DMS153 treated with DMSO at 0.1 percent for 48 hours (cell line): ENCODE results near the gene CSGALNACT2.
"Not testable (repeated sequence)": the region's sequence is repeated elsewhere in the genome, so short reads cannot be mapped to it uniquely, and the experiment has no call there.

Experiments used
- DNase-seq: peaks from one replicate; lab custom pipeline; 2025; ENCODE audit not compliant: unreplicated experiment; lab: John Stamatoyannopoulos, UW

CSGALNACT2 gene

DNA sequence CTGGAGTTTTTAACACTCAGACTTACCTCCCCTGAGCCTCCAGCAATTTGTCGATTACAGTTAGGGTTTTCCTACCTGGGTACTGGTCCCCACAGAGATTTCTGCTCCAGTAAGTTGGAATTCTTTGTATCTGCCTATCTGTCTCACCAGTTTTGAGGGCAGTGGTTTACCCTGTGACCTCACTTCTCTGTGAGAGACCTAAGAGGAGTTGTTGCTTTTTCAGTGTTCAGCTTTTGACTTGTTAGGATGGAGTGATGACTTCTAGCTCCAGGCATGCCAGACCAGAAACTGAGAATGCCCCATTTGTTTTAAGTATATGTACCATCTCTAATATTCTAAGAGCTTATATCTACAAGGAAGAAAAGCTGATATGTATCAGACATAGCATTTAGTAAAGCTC, 42.9 kb downstream of the CSGALNACT2 start:
- DNase-seq: no peak

DNA sequence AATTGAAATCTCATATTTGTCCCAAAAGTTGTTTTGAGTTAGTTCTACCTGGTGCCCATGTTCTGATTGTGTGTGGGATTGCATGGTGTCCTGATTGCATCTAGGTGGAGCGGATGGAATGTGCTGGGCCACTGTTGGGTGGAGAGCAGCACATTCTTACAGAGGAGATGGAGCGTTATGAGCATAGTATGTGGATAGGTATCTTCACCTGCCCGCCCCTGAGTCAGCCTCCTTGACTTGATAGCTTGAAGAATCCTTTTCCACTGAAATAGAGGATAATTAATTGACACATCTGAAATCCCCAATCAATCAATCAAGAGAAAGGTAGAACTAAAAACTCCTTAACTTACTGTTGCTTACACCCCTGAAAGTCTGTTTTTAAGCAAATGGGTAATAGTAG, 45.5 kb downstream of the CSGALNACT2 start:
- not testable (repeated sequence) for DNase-seq

DNA sequence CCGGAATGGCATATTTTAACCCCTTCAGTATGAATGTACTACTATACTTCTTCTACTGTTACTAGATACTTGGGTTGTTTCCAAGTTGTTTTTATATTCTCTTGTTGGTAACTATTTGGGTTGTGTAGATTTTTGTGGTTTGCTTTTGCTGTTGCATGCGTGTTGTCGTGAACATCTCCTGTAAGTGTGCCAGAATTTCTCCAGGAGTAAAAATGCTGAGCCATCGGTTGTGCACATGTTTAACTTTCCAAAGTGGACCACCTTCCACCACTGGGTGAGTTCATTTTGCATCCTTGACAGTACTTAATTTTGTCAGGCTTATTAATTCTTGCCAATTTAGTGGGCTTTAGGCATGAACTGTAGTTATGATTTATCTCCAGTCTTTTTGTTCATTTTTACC, 47.9 kb downstream of the CSGALNACT2 start:
- no peak for DNase-seq

DNA sequence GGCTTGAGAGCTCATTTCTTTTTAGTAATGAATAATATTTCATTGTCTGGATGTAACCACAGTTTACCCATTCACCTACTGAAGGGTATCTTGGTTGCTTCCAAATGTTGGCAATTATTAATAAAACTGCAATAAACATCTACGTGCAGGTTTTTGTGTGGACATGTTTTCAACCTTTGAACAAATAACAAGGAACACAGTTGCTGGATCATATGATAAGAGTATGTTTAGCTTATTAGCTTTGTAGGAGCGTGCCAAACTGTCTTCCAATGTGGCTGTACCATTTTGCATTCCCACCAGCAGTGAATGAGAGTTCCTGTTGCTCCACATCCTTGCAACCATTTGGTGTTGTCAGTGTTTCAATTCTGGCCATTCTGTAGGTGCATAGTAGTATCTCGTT, 49.0 kb downstream of the CSGALNACT2 start:
- DNase-seq: no peak

DNA sequence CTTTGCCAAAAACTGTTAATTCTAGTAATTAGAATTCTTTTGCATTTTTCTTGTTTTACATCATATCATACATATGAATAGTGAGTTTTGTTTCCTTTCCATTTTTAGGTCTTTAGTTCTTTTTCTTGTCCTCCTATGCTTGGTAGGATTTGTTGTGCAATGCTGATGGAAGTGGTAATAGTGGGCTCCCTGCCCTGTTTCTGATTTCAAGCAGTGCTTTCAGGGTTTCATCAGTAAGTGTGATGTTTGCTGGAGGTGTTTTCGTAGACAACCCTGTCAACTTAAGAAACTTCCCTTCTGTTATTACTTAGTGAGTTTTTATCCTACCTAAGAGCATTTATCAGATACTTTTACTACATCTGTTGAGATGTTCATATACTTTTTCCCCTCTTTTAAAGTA, 50.5 kb downstream of the CSGALNACT2 start:
- DNase-seq: no peak

DNA sequence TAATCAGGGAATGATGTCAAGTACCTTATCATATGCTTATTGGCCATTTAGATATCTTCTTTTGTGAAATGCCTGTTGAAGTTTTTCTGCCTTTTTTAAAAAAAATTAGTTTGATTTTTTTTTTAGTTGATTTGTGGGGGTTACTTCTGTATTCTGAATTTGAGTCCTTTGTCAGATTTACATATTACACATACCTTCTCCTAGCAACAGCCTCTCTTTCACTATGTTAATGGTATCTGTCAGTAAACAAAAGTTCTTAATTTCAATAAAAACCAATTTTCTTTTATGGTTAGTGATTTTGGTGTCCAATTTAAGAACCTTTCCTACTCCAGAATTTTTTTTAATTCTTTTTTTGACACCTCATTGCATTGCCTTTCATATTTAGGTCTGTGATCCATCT, 52.0 kb downstream of the CSGALNACT2 start:
- no peak for DNase-seq

DNA sequence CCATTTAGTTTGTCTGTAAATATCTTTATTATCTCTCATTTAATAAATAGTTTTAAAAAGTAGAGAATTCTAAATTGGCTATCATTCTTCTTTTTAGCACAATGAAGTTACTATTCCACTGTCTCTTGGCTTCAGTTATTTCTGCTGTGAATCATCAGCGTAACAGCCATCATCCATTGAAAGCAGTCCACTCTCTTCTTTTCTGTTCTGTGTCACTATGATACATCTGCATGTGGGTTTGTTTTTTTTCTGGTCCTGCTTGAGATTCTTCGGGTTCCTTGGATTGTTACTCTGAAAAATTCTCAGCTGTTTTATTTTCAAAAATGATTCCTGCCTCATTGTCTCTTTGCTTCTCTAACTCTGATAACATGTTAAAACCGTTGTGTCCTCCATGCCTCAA, 52.5 kb downstream of the CSGALNACT2 start:
- no peak for DNase-seq

DNA sequence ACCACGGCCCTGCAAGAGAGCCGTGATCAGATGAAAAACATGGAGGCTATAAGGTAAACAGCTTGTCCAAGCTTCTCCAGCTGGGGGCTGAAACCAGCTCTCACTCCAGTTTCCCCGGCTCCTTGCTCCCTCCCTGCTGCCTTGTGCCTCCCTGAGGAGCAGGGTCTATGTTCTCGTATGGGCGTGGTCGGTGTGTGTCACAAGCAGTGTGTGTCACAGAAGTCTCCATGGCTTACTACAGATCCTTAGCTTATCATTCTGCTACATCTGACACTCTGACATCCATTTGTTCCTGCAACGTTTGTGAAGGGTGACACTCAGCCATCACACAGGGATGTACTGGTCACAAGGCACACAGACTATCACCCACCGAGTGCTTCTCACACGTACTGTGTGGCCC, 54.6 kb downstream of the CSGALNACT2 start:
- DNase-seq: no peak

DNA sequence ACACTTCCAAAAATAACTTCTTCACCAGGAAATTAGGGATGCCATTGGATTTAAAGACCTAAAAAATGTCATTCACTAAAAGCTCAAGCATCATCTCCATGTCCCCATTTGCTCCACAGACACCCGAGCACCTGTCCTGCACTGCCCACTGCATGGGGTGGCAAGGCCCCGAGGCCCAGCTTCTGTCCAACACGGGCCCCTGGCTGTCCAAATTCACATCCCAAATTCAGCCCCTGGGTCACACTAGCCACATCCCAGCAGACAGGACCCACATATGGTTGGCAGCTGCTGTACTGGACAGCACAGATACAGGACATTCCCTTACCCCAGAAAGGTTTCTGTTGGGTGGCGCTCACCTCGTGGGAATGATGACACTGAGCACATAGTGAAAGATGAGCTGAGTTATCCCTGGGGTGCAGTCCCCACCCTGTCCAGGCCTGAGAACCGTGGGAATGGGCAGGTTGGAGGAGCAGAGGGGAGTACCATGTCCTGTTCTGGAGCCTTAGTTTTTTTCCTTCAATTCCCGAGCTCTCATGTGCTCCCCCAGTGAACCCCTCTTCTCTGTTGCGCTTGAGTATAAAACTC, 55.3 kb downstream of the CSGALNACT2 start:
- no peak for DNase-seq

DNA sequence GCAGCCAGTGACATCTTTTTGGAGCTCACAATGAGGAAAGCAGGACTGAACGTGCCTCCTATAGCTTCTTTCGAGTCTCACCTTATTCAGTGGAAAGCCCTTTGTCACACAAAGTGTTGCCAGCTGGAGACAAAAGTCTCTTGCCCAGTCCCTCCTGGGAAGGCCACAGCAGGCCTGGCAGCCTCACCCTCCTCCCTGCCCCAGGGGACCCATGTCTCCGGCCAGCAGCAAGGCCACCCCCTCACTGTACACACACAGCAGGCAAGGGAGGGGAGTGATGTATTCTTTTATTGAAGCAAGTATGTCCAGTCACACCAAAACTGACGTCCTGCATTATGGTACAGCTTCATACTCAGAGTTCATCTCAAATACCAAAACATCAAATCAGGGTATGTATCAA, 56.0 kb downstream of the CSGALNACT2 start:
- DNase-seq: no peak

DNA sequence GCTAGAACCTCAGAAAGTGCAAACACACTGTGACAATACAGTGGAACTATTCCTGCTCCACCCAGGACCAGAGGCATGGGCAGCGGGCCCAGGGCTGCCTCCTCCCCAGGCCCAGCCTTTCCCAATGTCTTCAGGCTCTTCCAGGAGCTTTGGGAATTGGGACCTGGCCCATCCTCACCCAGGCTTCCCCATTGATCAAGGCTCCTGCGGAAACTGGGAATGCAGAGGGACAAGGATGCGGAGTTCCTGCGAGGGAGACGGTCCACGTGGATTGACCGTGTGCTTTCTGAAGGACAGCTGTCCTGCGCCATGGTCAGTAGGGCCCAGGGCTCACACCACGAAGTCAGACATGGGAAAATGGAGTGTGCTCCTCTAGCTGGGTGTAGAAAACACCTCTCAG, 56.6 kb downstream of the CSGALNACT2 start:
- DNase-seq: no peak

DNA sequence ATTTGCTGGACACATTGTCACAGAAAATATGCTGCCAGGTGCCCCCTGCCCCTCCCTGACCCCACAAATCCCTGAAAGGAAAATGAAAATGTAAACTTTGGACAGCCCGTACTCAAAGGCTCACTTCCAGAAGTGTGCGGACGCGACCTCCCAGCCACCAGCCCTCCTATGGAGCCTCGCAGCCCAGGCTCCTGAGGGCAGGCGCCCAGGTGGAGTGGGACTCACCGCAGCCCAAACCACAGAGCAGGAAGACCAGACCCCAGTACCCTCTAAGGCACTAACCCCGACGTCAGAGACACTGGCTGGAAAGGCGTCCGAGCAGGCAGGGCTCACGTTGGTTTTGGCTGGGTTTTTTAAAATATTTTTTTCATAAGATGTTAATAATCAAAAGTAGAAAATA, 57.3 kb downstream of the CSGALNACT2 start:
- no peak for DNase-seq

DNA sequence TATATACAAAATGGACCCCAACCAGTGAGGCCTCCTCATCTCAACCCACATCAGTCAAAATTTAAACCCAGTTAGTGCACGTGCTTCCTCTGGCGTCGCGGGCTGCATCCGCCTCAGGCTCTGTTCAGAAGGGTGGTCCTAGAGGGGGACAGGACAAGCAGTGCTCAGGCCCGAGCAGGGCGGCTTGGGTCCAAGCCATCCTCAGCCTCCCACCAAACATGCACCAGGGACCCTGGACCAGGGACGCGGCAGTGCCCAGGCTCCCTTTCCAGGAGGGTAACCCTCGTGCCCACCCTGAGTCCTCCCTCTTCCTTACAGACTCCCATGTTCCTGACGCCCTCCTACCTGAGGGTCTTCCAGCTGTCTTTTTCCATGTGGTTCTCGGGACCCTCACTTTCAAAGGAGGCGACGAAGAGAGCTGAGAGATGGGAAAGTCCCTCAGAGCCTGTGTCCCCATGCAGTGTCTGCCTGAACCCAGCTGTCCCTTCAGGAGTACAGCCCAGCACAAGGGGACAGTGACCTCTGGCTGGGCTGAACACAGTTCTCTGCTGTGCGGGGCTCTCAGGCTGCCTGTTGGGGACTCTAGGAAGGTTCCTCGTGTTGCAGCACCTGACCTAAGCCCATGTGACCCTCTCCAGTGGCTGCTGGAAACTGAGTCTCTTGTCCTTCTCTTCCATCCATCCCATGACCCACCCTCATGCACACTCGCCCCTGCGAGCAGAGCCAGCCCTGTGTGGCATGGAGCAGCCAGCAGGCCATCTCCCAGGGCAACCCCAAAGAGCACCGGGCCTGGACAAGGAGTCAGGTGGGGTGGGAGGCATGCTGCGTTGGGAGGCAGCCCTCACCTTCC, 58.1 kb downstream of the CSGALNACT2 start:
- no peak for DNase-seq

DNA sequence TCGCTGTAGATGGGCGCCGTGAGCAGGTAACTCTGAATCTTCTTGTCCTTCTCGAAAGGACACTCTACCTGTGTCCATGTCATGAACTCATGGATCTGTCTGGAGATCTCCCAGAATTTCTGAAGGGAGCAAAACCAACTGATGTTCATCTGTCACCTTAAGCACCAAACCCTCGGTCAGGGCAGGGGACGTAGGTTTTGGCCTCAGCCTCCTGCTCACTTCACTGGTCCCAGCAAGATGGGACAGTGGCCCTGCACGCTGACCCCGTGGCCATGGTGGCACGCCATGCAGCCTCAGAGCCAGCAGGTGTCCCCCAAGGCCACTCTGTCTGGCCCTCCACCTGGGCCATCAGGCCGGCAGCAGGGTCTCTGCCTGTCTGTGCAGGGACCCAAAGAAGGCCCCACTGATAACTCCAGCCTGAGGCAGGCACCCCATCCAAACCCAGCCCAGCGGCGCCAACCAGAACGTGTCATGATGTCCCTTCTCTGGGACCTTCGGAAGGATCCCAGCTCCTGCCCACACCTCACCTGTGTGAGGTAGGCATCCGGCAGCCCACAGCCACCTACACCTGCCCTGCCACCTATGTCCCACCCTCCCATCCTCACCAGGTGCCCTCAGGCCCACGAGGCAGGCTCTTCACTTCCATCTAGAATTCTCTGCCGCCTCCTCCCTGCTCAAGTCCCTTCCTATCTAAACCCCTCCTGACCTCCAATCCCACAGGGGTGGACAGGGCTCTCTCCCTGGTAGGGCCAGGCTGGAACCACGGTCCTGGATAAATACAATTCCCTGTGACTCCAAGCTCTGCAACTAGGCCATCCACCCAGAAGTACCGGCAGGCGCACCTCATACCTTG, 59.0 kb downstream of the CSGALNACT2 start:
- no peak for DNase-seq

DNA sequence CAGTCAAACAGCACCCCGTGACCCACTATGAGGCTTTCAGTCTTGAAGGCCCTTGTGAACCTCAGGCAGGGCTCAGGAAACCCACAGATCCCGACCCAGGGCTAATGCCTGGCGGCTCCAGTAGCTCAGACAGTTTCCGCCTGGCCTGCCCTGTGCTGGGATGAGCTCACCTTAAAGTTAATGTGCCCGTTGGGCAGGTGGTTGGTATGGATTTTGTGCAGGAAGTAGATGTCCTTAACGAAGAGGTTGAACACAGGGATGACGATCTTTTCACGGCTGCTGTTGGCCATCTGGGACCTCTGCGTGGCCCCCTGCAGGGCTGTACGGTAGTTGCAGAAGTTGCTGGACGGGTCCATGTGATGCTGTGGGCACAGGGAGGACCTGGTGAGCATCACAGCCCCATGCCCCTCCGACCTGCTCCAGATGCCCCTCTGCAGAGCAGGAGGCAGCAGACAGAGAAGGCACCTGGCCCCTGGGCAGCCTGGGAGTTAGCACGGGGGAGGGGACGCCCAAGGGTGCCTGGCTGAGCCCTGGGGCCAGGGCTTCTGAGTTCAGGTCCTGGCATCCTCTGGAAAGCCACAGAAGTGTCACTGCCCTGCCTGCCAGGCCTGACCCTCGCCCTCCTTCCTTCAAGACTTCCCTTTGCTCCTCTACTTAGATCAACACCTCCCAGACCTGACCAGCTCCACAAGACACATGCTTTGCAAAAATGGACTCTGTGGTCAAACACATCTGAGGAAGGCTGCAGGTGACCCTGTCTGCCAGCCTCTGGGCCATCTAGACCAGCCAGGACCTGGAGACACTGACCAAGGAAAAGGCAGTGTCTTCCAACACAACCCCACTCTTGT, 59.8 kb downstream of the CSGALNACT2 start:
- no peak for DNase-seq

DNA sequence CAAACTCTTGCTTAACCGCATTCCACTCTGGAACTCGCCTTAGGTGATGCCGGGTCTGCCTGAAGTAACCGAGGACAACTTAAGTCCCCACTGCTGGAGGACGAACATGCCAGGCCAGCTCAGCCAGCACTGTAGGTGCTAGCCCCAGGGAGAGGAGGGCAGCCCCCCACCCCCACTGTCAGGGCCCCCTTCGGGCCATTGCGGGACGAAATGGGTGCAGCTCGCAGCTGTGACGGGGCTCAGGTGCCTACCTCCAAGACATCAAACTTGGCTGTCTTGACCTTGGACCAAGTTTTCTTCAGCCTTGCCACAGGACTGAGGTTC, 60.4 kb downstream of the CSGALNACT2 start:
- DNase-seq: no peak

DNA sequence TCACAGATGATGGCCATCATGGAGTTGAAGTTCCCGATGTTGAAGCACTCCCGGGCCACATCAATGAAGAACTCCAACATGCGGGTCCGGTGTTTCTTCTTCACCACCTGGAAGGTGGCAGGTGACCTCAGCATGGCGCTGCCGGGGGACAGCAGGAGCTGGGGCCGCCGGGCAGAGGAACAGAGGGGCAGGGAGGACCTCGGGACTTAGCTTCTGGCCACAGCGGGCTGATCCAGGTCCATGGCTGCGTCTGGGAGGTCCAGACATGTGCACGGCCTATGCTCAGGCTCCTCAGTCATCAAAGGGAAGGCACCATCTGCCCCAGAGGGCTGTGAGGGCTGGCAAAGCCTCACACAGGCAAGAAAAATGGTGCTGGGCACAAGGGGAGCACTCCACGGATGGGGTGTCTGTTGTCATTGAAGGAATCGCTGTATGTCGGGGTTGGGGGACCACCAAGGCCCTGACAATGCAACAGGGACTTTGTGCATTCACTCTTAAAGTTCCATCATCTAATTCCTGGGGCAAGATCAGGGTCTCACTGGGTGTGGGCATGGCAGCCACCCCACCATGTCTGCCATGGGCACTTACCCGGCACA, 60.9 kb downstream of the CSGALNACT2 start:
- DNase-seq: no peak

DNA sequence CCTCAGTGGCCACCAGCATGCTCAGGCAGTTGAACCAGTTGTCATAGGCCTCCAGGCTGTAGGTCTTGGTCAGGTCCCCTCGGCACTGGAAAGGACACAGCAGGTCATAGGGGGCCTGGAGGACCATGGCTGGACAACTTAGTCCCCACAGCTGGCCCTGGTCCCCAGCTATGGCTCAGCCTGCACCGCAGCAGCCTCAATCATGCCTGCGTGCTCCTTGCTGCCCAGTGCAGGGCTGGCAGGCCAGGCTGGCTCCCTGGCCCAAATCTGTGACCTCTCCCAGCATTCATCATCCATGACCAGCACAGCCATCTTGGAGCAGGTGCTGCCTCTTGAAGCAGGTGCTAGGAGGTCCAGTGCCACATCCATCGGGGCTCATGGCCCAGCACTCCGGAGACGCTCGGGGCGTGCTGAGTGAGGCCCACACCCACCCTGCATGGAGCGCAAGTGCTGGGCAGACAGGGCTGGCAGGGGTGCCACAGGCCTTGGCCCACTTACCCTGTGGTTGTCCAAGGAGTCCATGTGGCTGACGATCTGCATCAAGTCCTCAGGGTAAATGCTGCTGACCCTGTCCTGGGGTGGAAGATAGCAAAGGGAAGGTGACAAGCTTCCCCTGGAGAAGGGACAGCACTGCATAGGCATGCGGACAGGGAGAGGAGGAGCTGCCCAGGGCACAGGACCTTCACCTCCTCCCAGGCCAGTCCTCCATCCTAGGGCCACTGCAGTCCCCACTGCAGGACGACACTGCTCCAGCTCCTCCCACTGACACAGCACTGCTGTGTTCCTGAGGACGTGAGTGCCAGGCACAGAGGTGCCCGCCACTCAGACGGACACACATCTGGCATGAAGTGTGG, 61.7 kb downstream of the CSGALNACT2 start:
- DNase-seq: no peak

DNA sequence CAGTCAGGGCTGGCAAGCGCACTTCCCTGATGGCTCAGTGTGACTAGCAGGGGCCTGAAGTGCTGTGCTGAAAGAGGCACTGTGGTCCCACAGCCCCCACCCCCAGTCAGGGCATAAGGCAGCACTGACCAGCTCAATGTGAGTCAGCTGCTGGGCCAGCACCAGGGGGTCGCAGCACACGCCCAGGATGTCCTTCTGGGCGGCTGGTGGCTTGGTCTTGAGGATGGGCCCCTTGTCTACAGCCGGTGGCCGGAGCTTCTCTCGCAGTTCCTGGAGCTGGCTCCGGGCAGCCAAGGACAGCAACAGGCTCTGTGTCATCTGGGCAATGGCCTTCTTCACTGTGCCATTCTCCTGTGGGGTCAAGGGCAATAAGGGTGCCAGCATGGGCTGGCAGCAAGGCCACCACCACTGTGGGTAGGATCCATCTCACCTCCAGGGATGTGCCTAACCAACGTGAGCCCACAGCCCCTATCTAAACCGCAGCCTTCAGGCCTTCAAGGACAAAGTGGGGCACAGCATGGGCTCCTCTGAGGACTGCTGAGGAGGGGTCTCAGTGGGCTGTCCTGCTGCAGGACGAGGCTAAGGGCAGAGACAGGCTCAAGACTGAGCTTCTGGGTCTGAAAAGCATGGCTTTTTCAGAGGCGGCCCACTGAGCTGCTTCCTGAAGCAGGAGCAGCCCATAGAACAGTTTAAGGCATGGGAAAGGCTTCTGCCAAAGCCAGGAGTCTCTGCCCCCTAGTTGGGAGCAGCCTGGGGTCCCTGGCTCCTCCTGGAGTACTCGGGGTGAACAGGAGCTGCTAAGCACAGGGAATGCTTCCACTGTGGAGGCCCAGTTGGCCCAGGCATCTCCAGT, 62.5 kb downstream of the CSGALNACT2 start:
- no peak for DNase-seq
